Trophoblast cell (in vitro differentiated cells and primary cell): ENCODE measurements around the gene DNMT3B.

Source experiments
- DNase-seq, 2 donors: peaks; one replicate each; pipeline ENCODE4 v3.0.0-alpha.2; 2016
- H2AFZ ChIP-seq: 2 replicates; pipeline ENCODE4 v1.6.1; 2013; ENCODE audit warnings: low read length, moderate library complexity, mild to moderate bottlenecking; ENCODE audit not compliant: insufficient read depth, poor library complexity
- H2AK5ac ChIP-seq: 2 replicates; pipeline ENCODE4 v1.6.1; 2013; ENCODE audit warnings: mild to moderate bottlenecking, low read length
- H2BK120ac ChIP-seq: 2 replicates; pipeline ENCODE4 v1.6.1; 2013; ENCODE audit warnings: low read length, mild to moderate bottlenecking, moderate library complexity; ENCODE audit not compliant: insufficient read depth, poor library complexity
- H2BK12ac ChIP-seq: 2 replicates; pipeline ENCODE4 v1.6.1; 2013; ENCODE audit warnings: mild to moderate bottlenecking, low read length, moderate library complexity
- H2BK5ac ChIP-seq: 2 replicates; pipeline ENCODE4 v1.6.1; 2013; ENCODE audit warnings: low read length, low read depth, moderate library complexity, mild to moderate bottlenecking; ENCODE audit not compliant: poor library complexity
- H3K14ac ChIP-seq: 2 replicates; pipeline ENCODE4 v1.6.1; 2013; ENCODE audit warnings: mild to moderate bottlenecking, low read length
- H3K18ac ChIP-seq: 2 replicates; pipeline ENCODE4 v1.6.1; 2013; ENCODE audit warnings: mild to moderate bottlenecking, low read length
- H3K23ac ChIP-seq: 2 replicates; pipeline ENCODE4 v1.6.1; 2013; ENCODE audit warnings: low read length
- H3K27ac ChIP-seq: 2 replicates; pipeline ENCODE4 v1.5.1; 2013; ENCODE audit warnings: low read depth, mild to moderate bottlenecking, inconsistent platforms, low read length, moderate library complexity
- H3K27me3 ChIP-seq: 2 replicates; pipeline ENCODE4 v1.6.1; 2013; ENCODE audit warnings: inconsistent platforms, mild to moderate bottlenecking, low read length, moderate library complexity; ENCODE audit not compliant: insufficient read depth
- H3K36me3 ChIP-seq, 2 experiments: 1 replicate in 1 of 2; 2 replicates in 1 of 2; pipeline ENCODE4 v1.6.1; 2013; ENCODE audit warnings: low read length in 2 of 2, mild to moderate bottlenecking in 2 of 2, moderate library complexity in 1 of 2; ENCODE audit not compliant: insufficient read depth in 2 of 2, control insufficient read depth in 1 of 2
- H3K4ac ChIP-seq: 2 replicates; pipeline ENCODE4 v1.6.1; 2013; ENCODE audit warnings: low read depth, mild to moderate bottlenecking, low read length, moderate library complexity
- H3K4me1 ChIP-seq, 2 experiments: 1 replicate in 1 of 2; 2 replicates in 1 of 2; pipeline ENCODE4 v1.6.1; 2013; ENCODE audit warnings: low read length in 2 of 2, mild to moderate bottlenecking in 2 of 2, moderate library complexity in 1 of 2; ENCODE audit not compliant: insufficient read depth in 2 of 2, control insufficient read depth in 1 of 2
- H3K4me2 ChIP-seq: 2 replicates; pipeline ENCODE4 v1.6.1; 2013; ENCODE audit warnings: inconsistent platforms, mild to moderate bottlenecking, low read length, moderate library complexity
- H3K4me3 ChIP-seq: 2 replicates; pipeline ENCODE4 v1.5.1; 2013; ENCODE audit warnings: mild to moderate bottlenecking, low read depth, low read length, inconsistent platforms
- H3K79me1 ChIP-seq: one replicate; pipeline ENCODE4 v1.6.1; 2013; ENCODE audit warnings: low read length
- H3K79me2 ChIP-seq: 2 replicates; pipeline ENCODE4 v1.6.1; 2013; ENCODE audit warnings: low read length, mild to moderate bottlenecking; ENCODE audit not compliant: control insufficient read depth, insufficient read depth, poor library complexity
- H3K9ac ChIP-seq: 2 replicates; pipeline ENCODE4 v1.6.1; 2013; ENCODE audit warnings: mild to moderate bottlenecking, low read length
- H3K9me3 ChIP-seq: 2 replicates; pipeline ENCODE4 v1.6.1; 2013; ENCODE audit warnings: low read depth, mild to moderate bottlenecking, control low read depth, inconsistent platforms, low read length; ENCODE audit not compliant: insufficient read depth
- H4K12ac ChIP-seq: 2 replicates; pipeline ENCODE4 v1.6.1; 2013; ENCODE audit warnings: low read depth, mild to moderate bottlenecking, low read length, moderate library complexity
- H4K8ac ChIP-seq: 2 replicates; pipeline ENCODE4 v1.6.1; 2013; ENCODE audit warnings: low read depth, mild to moderate bottlenecking, low read length, moderate library complexity
- H4K91ac ChIP-seq: one replicate; pipeline ENCODE4 v1.6.1; 2013; ENCODE audit warnings: low read depth, mild to moderate bottlenecking, low read length, moderate library complexity
- WGBS: extraction: QIAGEN DNeasy Blood & Tissue Kit; methylation state at CpG from one replicate; pipeline ENCODE4 v1.1.7; 2013; ENCODE audit warnings: missing lambda C conversion rate; ENCODE audit not compliant: insufficient read length, insufficient coverage; ENCODE audit errors: extremely low coverage; 5-methylcytosine and 5-hydroxymethylcytosine counted together

Gene DNMT3B

GRCh38 chr20:32832664-32833063, 70.5 kb downstream of the DNMT3B start:
- no peak overlapping the region for H4K8ac ChIP-seq
- H2BK120ac ChIP-seq = no peak overlapping the region
- no peaks in the 10 kb centered on the region for H3K9me3 ChIP-seq
- H4K91ac ChIP-seq = no peak overlapping the region
- H3K4me3 ChIP-seq = no peak overlapping the region
- H3K14ac ChIP-seq = no peak overlapping the region
- no peak overlapping the region for H3K27ac ChIP-seq
- H2AFZ ChIP-seq = no peak overlapping the region
- H3K79me2 ChIP-seq = peaks cover 2% of the 10 kb centered on the region
- H3K27me3 ChIP-seq = no peaks in the 10 kb centered on the region
- H3K4ac ChIP-seq = peak overlapping the region; percentile 78
- H3K4me1 ChIP-seq = peaks cover 0 to 7% of the 10 kb centered on the region in 2 experiments
- no peaks in the 10 kb centered on the region for H3K79me1 ChIP-seq
- H3K4me2 ChIP-seq = no peak overlapping the region
- H3K9ac ChIP-seq = no peak overlapping the region
- H3K36me3 ChIP-seq = peaks cover 17 to 39% of the 10 kb centered on the region in 2 experiments
- no peak for DNase-seq
- H3K18ac ChIP-seq = no peak overlapping the region
- H4K12ac ChIP-seq = no peak overlapping the region
- no peak overlapping the region for H2AK5ac ChIP-seq
- no CpG with 5 or more reads among the region's 11 CpGs for WGBS
- H2BK5ac ChIP-seq = no peak overlapping the region
- no peak overlapping the region for H3K23ac ChIP-seq
- no peak overlapping the region for H2BK12ac ChIP-seq

GRCh38 chr20:32834972-32835371, 72.8 kb downstream of the DNMT3B start:
- no peak overlapping the region for H3K18ac ChIP-seq
- no peak overlapping the region for H3K23ac ChIP-seq
- no peak overlapping the region for H4K8ac ChIP-seq
- no peak overlapping the region for H4K91ac ChIP-seq
- no peaks in the 10 kb centered on the region for H3K9me3 ChIP-seq
- H3K4me2 ChIP-seq = no peak overlapping the region
- H3K36me3 ChIP-seq = peaks cover 26 to 45% of the 10 kb centered on the region in 2 experiments
- no peak overlapping the region for H2BK120ac ChIP-seq
- no peak overlapping the region for H3K9ac ChIP-seq
- H2AFZ ChIP-seq = no peak overlapping the region
- H3K79me2 ChIP-seq = peaks cover 2% of the 10 kb centered on the region
- no peak for DNase-seq
- no peak overlapping the region for H3K4me3 ChIP-seq
- H3K27me3 ChIP-seq = no peaks in the 10 kb centered on the region
- no peak overlapping the region for H2AK5ac ChIP-seq
- H3K4me1 ChIP-seq = peaks cover 0 to 2% of the 10 kb centered on the region in 2 experiments
- H3K4ac ChIP-seq = no peak overlapping the region
- no peak overlapping the region for H2BK12ac ChIP-seq
- H2BK5ac ChIP-seq = no peak overlapping the region
- no peaks in the 10 kb centered on the region for H3K79me1 ChIP-seq
- no peak overlapping the region for H4K12ac ChIP-seq
- no peak overlapping the region for H3K27ac ChIP-seq
- H3K14ac ChIP-seq = no peak overlapping the region

- no peak overlapping the region for H2BK120ac ChIP-seq
- no peak overlapping the region for H2AK5ac ChIP-seq
- H3K79me1 ChIP-seq = no peaks in the 10 kb centered on the region
- H2BK5ac ChIP-seq = no peak overlapping the region
- no peak overlapping the region for H3K27ac ChIP-seq
- H2AFZ ChIP-seq = no peak overlapping the region
- no peak overlapping the region for H3K14ac ChIP-seq
- H4K12ac ChIP-seq = no peak overlapping the region
- H3K36me3 ChIP-seq = peaks cover 32 to 52% of the 10 kb centered on the region in 2 experiments
- no peaks in the 10 kb centered on the region for H3K9me3 ChIP-seq
- no peak overlapping the region for H4K91ac ChIP-seq
- no peak overlapping the region for H3K4me2 ChIP-seq
- H3K4me1 ChIP-seq = no peaks in the 10 kb centered on the region
- H3K4me3 ChIP-seq = no peak overlapping the region
- H3K23ac ChIP-seq = no peak overlapping the region
- H2BK12ac ChIP-seq = no peak overlapping the region
- DNase-seq = no peak
- H4K8ac ChIP-seq = no peak overlapping the region
- no peak overlapping the region for H3K4ac ChIP-seq
- H3K18ac ChIP-seq = no peak overlapping the region
- H3K9ac ChIP-seq = no peak overlapping the region
- WGBS = no CpG with 5 or more reads among the region's 1 CpG
- no peaks in the 10 kb centered on the region for H3K27me3 ChIP-seq
- peaks cover 2% of the 10 kb centered on the region for H3K79me2 ChIP-seq
These were observed 75.0 kb downstream of the DNMT3B start for GRCh38 chr20:32837157-32837556.

- Histone ChIP-seq H3K27me3 (no peaks in the 10 kb centered on the region), H2BK120ac (no peak overlapping the region), H3K79me2 (no peaks in the 10 kb centered on the region), H3K4me1 (no peaks in the 10 kb centered on the region), H3K9me3 (no peaks in the 10 kb centered on the region), H3K23ac (no peak overlapping the region), H3K36me3 (peaks cover 35 to 54% of the 10 kb centered on the region in 2 experiments), H4K8ac (no peak overlapping the region), H3K4me2 (no peak overlapping the region), H3K4ac (no peak overlapping the region), H3K14ac (no peak overlapping the region), H2AK5ac (no peak overlapping the region), H2AFZ (no peak overlapping the region), H4K91ac (no peak overlapping the region), H3K18ac (no peak overlapping the region), H2BK12ac (no peak overlapping the region), H3K9ac (no peak overlapping the region), H3K27ac (no peak overlapping the region), H3K4me3 (no peak overlapping the region), H3K79me1 (no peaks in the 10 kb centered on the region), H4K12ac (no peak overlapping the region), H2BK5ac (no peak overlapping the region)
- no CpG with 5 or more reads among the region's 17 CpGs for WGBS
- DNase-seq = no peak
These were observed 77.2 kb downstream of the DNMT3B start for GRCh38 chr20:32839227-32839981.
